HEK293 (cell line): Measurements from ENCODE around the gene PLAU.

ENCODE experiments used
- CTCF ChIP-seq: fragments of 450-650 bp; formaldehyde crosslinking; IDR thresholded peaks from 2 replicates; pipeline ENCODE4 v1.5.1; 2016; ENCODE audit warnings: missing biosample characterization, missing genetic modification characterization
- SETDB1 ChIP-seq: IDR thresholded peaks from one replicate; pipeline ENCODE4 v1.6.1; 2017; ENCODE audit warnings: mild to moderate bottlenecking, low read length, moderate library complexity, mixed read lengths; ENCODE audit not compliant: insufficient read length
- ZBTB7A ChIP-seq: fragments of 450-650 bp; formaldehyde crosslinking; IDR thresholded peaks from 2 replicates; pipeline ENCODE4 v1.5.1; 2016; ENCODE audit warnings: low read depth, missing biosample characterization, missing genetic modification characterization
- ZFP41 ChIP-seq: fragments of 450-650 bp; formaldehyde crosslinking; IDR thresholded peaks from 2 replicates; pipeline ENCODE4 v1.5.1; 2016; ENCODE audit warnings: missing biosample characterization, missing genetic modification characterization, borderline replicate concordance
- ZNF138 ChIP-seq: fragments of 450-650 bp; formaldehyde crosslinking; IDR thresholded peaks from 2 replicates; pipeline ENCODE4 v1.5.1; 2016; ENCODE audit warnings: missing biosample characterization, missing genetic modification characterization, borderline replicate concordance
- ZNF302 ChIP-seq: fragments of 450-650 bp; formaldehyde crosslinking; IDR thresholded peaks from 2 replicates; pipeline ENCODE4 v1.5.1; 2016; ENCODE audit warnings: missing biosample characterization, missing genetic modification characterization, low read depth
- ZNF335 ChIP-seq: fragments of 450-650 bp; formaldehyde crosslinking; conservative IDR thresholded peaks from 2 replicates; pipeline ENCODE4 v1.5.1; 2016; ENCODE audit warnings: missing biosample characterization, missing genetic modification characterization
- ZNF398 ChIP-seq: fragments of 450-650 bp; formaldehyde crosslinking; IDR thresholded peaks from 2 replicates; pipeline ENCODE4 v1.5.1; 2017; ENCODE audit warnings: missing biosample characterization, missing genetic modification characterization
- ZNF510 ChIP-seq: fragments of 450-650 bp; formaldehyde crosslinking; IDR thresholded peaks from 2 replicates; pipeline ENCODE4 v1.5.1; 2018; ENCODE audit warnings: mild to moderate bottlenecking, missing genetic modification characterization, missing biosample characterization; ENCODE audit not compliant: insufficient replicate concordance
- ZNF530 ChIP-seq: fragments of 450-650 bp; formaldehyde crosslinking; IDR thresholded peaks from 2 replicates; pipeline ENCODE4 v1.5.1; 2016; ENCODE audit warnings: low read depth, missing biosample characterization, missing genetic modification characterization
- ZNF561 ChIP-seq: fragments of 450-650 bp; IDR thresholded peaks from 2 replicates; pipeline ENCODE4 v1.5.1; 2018; ENCODE audit warnings: missing biosample characterization, missing genetic modification characterization, borderline replicate concordance
- ZNF626 ChIP-seq: fragments of 450-650 bp; sonication (Bioruptor Pico); formaldehyde crosslinking; IDR thresholded peaks from 2 replicates; pipeline ENCODE4 v1.5.1; 2018; ENCODE audit warnings: missing biosample characterization, missing genetic modification characterization, inconsistent platforms
- ZNF707 ChIP-seq: fragments of 450-650 bp; formaldehyde crosslinking; IDR thresholded peaks from 2 replicates; pipeline ENCODE4 v1.5.1; 2016; ENCODE audit warnings: missing biosample characterization, missing genetic modification characterization
- TF ChIP-seq, protein P1 (sequence below): fragments of 450-650 bp; formaldehyde crosslinking; IDR thresholded peaks from 2 replicates; pipeline ENCODE4 v1.5.1; 2016; ENCODE audit warnings: missing biosample characterization, missing genetic modification characterization

GRCh38 chr10:73962386-73962785 is 51.5 kb downstream of the PLAU start:
- TF ChIP-seq ZNF138 (tag by site-specific recombination) (no peak), ZNF561 (tag by site-specific recombination) (no peak), ZBTB7A (tag by site-specific recombination) (no peak), ZFP41 (tag by site-specific recombination) (no peak), ZNF707 (tag by site-specific recombination) (no peak), ZNF335 (tag by site-specific recombination) (no peak), SETDB1 (no peak), CTCF (tag by site-specific recombination) (no peak), ZNF510 (tag by site-specific recombination) (no peak), ZNF530 (tag by site-specific recombination) (no peak), ZNF626 (no peak), ZNF398 (tag by site-specific recombination) (no peak), ZNF302 (tag by site-specific recombination) (no peak)
- TF ChIP-seq, protein P1, sequence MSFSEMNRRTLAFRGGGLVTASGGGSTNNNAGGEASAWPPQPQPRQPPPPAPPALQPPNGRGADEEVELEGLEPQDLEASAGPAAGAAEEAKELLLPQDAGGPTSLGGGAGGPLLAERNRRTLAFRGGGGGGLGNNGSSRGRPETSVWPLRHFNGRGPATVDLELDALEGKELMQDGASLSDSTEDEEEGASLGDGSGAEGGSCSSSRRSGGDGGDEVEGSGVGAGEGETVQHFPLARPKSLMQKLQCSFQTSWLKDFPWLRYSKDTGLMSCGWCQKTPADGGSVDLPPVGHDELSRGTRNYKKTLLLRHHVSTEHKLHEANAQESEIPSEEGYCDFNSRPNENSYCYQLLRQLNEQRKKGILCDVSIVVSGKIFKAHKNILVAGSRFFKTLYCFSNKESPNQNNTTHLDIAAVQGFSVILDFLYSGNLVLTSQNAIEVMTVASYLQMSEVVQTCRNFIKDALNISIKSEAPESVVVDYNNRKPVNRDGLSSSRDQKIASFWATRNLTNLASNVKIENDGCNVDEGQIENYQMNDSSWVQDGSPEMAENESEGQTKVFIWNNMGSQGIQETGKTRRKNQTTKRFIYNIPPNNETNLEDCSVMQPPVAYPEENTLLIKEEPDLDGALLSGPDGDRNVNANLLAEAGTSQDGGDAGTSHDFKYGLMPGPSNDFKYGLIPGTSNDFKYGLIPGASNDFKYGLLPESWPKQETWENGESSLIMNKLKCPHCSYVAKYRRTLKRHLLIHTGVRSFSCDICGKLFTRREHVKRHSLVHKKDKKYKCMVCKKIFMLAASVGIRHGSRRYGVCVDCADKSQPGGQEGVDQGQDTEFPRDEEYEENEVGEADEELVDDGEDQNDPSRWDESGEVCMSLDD (tag by site-specific recombination): no peak
